Natural killer cell (primary cell): ENCODE results near the gene SF3B4. TPM values are rescaled to one million over a fixed set of nuclear protein-coding genes. Genes with fewer than 3 reads are reported as not detected.

Experiments
- ATAC-seq, 3 donors: fragments of 150-1000 bp in 2 of 3; fragments of 200-7000 bp in 1 of 3; cut with Tn5 transposase; 1 replicate in 1 of 3; 2 replicates in 2 of 3; pipeline ENCODE4 v1.10.0; 2021; ENCODE audit warnings: mild to moderate bottlenecking in 2 of 3, moderate library complexity in 2 of 3
- DNase-seq, 2 donors: peaks; one replicate each; pipeline versions ENCODE4 v3.0.0 to v3.0.0-alpha.2; 2013 to 2021; ENCODE audit warnings: mixed read lengths in 1 of 2
- H3K27ac ChIP-seq: one replicate; pipeline ENCODE4 v1.5.1; 2013; ENCODE audit warnings: mild to moderate bottlenecking, low read length
- H3K27me3 ChIP-seq: one replicate; pipeline ENCODE4 v1.6.1; 2013; ENCODE audit warnings: low read length; ENCODE audit not compliant: control insufficient read depth, insufficient read depth
- H3K36me3 ChIP-seq: one replicate; pipeline ENCODE4 v1.6.1; 2013; ENCODE audit warnings: low read length; ENCODE audit not compliant: control insufficient read depth, insufficient read depth
- H3K4me1 ChIP-seq: one replicate; pipeline ENCODE4 v1.6.1; 2013; ENCODE audit warnings: low read length; ENCODE audit not compliant: control insufficient read depth, insufficient read depth
- H3K4me3 ChIP-seq: one replicate; pipeline ENCODE4 v1.5.1; 2013; ENCODE audit warnings: low read length
- H3K9me3 ChIP-seq: one replicate; pipeline ENCODE4 v1.6.1; 2013; ENCODE audit warnings: low read length; ENCODE audit not compliant: control insufficient read depth, insufficient read depth
- H3K27ac Mint-ChIP-seq, 2 donors: one replicate each; pipeline ENCODE4 v1.8.0; 2022; ENCODE audit warnings: mild to moderate bottlenecking in 2 of 2, mixed read lengths in 2 of 2, moderate library complexity in 1 of 2
- H3K27me3 Mint-ChIP-seq, 2 donors: one replicate each; pipeline ENCODE4 v1.8.0; 2022; ENCODE audit warnings: low read depth in 2 of 2, mixed read lengths in 2 of 2
- H3K36me3 Mint-ChIP-seq: one replicate; pipeline ENCODE4 v1.8.0; 2022; ENCODE audit warnings: mixed read lengths
- H3K4me1 Mint-ChIP-seq, 2 donors: one replicate each; pipeline ENCODE4 v1.8.0; 2022; ENCODE audit warnings: mixed read lengths in 2 of 2
- H3K4me3 Mint-ChIP-seq: one replicate; pipeline ENCODE4 v1.8.0; 2022; ENCODE audit warnings: mild to moderate bottlenecking, moderate library complexity, mixed read lengths
- H3K9me3 Mint-ChIP-seq, 2 donors: one replicate each; pipeline ENCODE4 v1.8.0; 2022; ENCODE audit warnings: mixed read lengths in 2 of 2
- CTCF ChIP-seq: fragments of 200-600 bp; IDR thresholded peaks from one replicate; pipeline ENCODE4 v1.8.0; 2022; ENCODE audit warnings: antibody characterized with exemption
- WGBS: methylation state at CpG from one replicate; pipeline ENCODE4 v1.1.7; 2013; ENCODE audit warnings: missing lambda C conversion rate; ENCODE audit not compliant: insufficient coverage; 5-methylcytosine and 5-hydroxymethylcytosine counted together
- intact Hi-C: fragments of 100-400 bp; cut with micrococcal nuclease; formaldehyde crosslinking; loops from one replicate; pipeline ENCODE4 v1.14.2; 2022
- total RNA-seq, 4 donors: library from RNA; stranded (reverse); fragments of 120-200 nt in 1 of 4; gene quantifications; one replicate each; pipeline versions ENCODE4 v1.2.3 to v1.2.4, GENCODE V29; 2013 to 2022

The SF3B4 gene
- total RNA-seq, 3 donors from 2014 or later (not counting 1 experiment from before 2014, with no cell fraction given), result 67.3 to 73.7 (median 68.5) TPM

- Histone ChIP-seq H3K4me3 (no peak within 1 kb of the TSS), H3K9me3 (no peaks in the 10 kb centered on the region), H3K27me3 (no peaks in the 10 kb centered on the region), H3K27ac (no peak within 1 kb of the TSS), H3K36me3 (no peaks in the 10 kb centered on the region), H3K4me1 (peaks cover 7% of the 10 kb centered on the region)
- H3K36me3 Mint-ChIP-seq, result no peaks in the 10 kb centered on the region
- peaks cover 9 to 13% of the 10 kb centered on the region in 2 donors for H3K27me3 Mint-ChIP-seq
- 82% methylated on average over 15 of the region's 18 CpGs for WGBS
- DNase-seq (no peak), ATAC-seq (no peak)
- TF ChIP-seq CTCF, result no peak
- H3K4me3 Mint-ChIP-seq, result no peak within 1 kb of the TSS
- peaks cover 0 to 8% of the 10 kb centered on the region in 2 donors for H3K4me1 Mint-ChIP-seq
- no peaks in the 10 kb centered on the region for H3K9me3 Mint-ChIP-seq
- H3K27ac Mint-ChIP-seq, result no peak within 1 kb of the TSS
- intact Hi-C loops, result no loop called here
Measured at GRCh38 chr1:149936170-149936991, 8.8 kb upstream of the SF3B4 start, which contains the start of gene MTMR11. Gene MTMR11, minus strand, starts transcription at chr1:149936879. Its CDS starts 232 bp downstream, at chr1:149936647.

- no peaks in the 10 kb centered on the region for H3K27me3 ChIP-seq
- no peak overlapping the region for H3K27ac Mint-ChIP-seq
- H3K9me3 Mint-ChIP-seq, result no peaks in the 10 kb centered on the region
- no peak overlapping the region for H3K4me3 ChIP-seq
- 87% methylated on average over 2 of the region's 2 CpGs for whole genome bisulfite sequencing
- no peaks in the 10 kb centered on the region for H3K36me3 Mint-ChIP-seq
- peaks cover 2 to 12% of the 10 kb centered on the region in 2 donors for H3K4me1 Mint-ChIP-seq
- peaks cover 7% of the 10 kb centered on the region for H3K4me1 ChIP-seq
- H3K27me3 Mint-ChIP-seq, result peaks cover 9 to 13% of the 10 kb centered on the region in 2 donors
- no peak for DNase-seq
- intact Hi-C loops, result no loop called here
- ATAC-seq, result no peak
- no peaks in the 10 kb centered on the region for H3K9me3 ChIP-seq
- no peak overlapping the region for H3K27ac ChIP-seq
- no peaks in the 10 kb centered on the region for H3K36me3 ChIP-seq
- no peak for TF ChIP-seq CTCF
- H3K4me3 Mint-ChIP-seq, result no peak overlapping the region
Measured at GRCh38 chr1:149934356-149934755, 6.8 kb upstream of the SF3B4 start.

GRCh38 chr1:149933208-149933607 lies 5.6 kb upstream of the SF3B4 start:
- Histone ChIP-seq H3K9me3 (no peaks in the 10 kb centered on the region), H3K4me1 (peaks cover 12% of the 10 kb centered on the region), H3K4me3 (no peak overlapping the region), H3K36me3 (no peaks in the 10 kb centered on the region), H3K27ac (no peak overlapping the region), H3K27me3 (no peaks in the 10 kb centered on the region)
- Mint-ChIP-seq H3K4me3 (no peak overlapping the region), H3K36me3 (no peaks in the 10 kb centered on the region), H3K4me1 (peaks cover 13 to 23% of the 10 kb centered on the region in 2 donors), H3K27ac (no peak overlapping the region), H3K9me3 (no peaks in the 10 kb centered on the region), H3K27me3 (peaks cover 9 to 13% of the 10 kb centered on the region in 2 donors)
- DNase-seq (no peak), ATAC-seq (no peak)
- intact Hi-C loops, result no loop called here
- 98% methylated on average over 4 of the region's 4 CpGs for WGBS
- TF ChIP-seq CTCF, result no peak
